Stimulated activated CD8-positive, alpha-beta memory T cell treated with anti-CD3 and anti-CD28 coated beads, Interleukin-15, amount 100 ng/mL, for 1 hour (primary cell): Measurements from ENCODE around the gene DELE1.

Source experiments
- DNase-seq: peaks from one replicate; pipeline ENCODE4 v3.0.0-alpha.2; 2020; ENCODE audit warnings: low read depth

DELE1 gene

GRCh38 chr5:141923448-141924313, at the start of gene DELE1:
Gene DELE1, plus strand, starts transcription at chr5:141923871. Its CDS starts 71 bp downstream, at chr5:141923942.
- DNase-seq: peak; percentile 91

GRCh38 chr5:141873933-141874261, 49.8 kb upstream of the DELE1 start:
- no peak for DNase-seq

- no peak for DNase-seq
Observed at GRCh38 chr5:141874262-141874964, 49.3 kb upstream of the DELE1 start.

- no peak for DNase-seq
Observed at GRCh38 chr5:141875022-141875740, 48.5 kb upstream of the DELE1 start.

- no peak for DNase-seq
Observed at GRCh38 chr5:141875795-141876627, 47.7 kb upstream of the DELE1 start.

GRCh38 chr5:141876628-141877355, 46.9 kb upstream of the DELE1 start:
- DNase-seq: no peak

- no peak for DNase-seq
Observed at GRCh38 chr5:141877356-141878185, 46.1 kb upstream of the DELE1 start.

GRCh38 chr5:141878186-141878710, 45.4 kb upstream of the DELE1 start, which contains the start of gene PCDH1:
Gene PCDH1, minus strand, starts transcription at chr5:141878410. Its CDS starts 148 bp downstream, at chr5:141878262.
- no peak for DNase-seq

- DNase-seq: peak; percentile 82
Observed at GRCh38 chr5:141878711-141879425, 44.8 kb upstream of the DELE1 start.

- DNase-seq: no peak
Observed at GRCh38 chr5:141879426-141879759, 44.3 kb upstream of the DELE1 start.

GRCh38 chr5:141879941-141880738, 43.5 kb upstream of the DELE1 start:
- DNase-seq: no peak

GRCh38 chr5:141880961-141881801, 42.5 kb upstream of the DELE1 start:
- no peak for DNase-seq

- no peak for DNase-seq
Observed at GRCh38 chr5:141881886-141882285, 41.8 kb upstream of the DELE1 start.

GRCh38 chr5:141882594-141883183, 41.0 kb upstream of the DELE1 start:
- no peak for DNase-seq

- no peak for DNase-seq
Observed at GRCh38 chr5:141883184-141883891, 40.3 kb upstream of the DELE1 start.

GRCh38 chr5:141883892-141884318, 39.8 kb upstream of the DELE1 start:
- no peak for DNase-seq
